GM11168 (cell line): ENCODE results near the gene TBX2.

Experiments used
- in situ Hi-C: fragments of 300-500 bp; cut with MboI; formaldehyde crosslinking; loops from one replicate; pipeline ENCODE4 v1.12.0; 2022; ENCODE audit warnings: low sequenced_read_pairs; ENCODE audit not compliant: unreplicated experiment

TBX2 gene

GRCh38 chr17:61384692-61385576, 14.7 kb upstream of the TBX2 start:
- in situ Hi-C loops: loop anchor here (25.0 kb wide), 1 partner anchor 673 kb away; no protein-coding TSS in a partner anchor

GRCh38 chr17:61385577-61386236, 13.9 kb upstream of the TBX2 start:
- in situ Hi-C loops: loop anchor here (25.0 kb wide), 1 partner anchor 673 kb away; no protein-coding TSS in a partner anchor

GRCh38 chr17:61386251-61386650, 13.4 kb upstream of the TBX2 start:
- in situ Hi-C loops: loop anchor here (25.0 kb wide), 1 partner anchor 674 kb away; no protein-coding TSS in a partner anchor

GRCh38 chr17:61387011-61387410, 12.6 kb upstream of the TBX2 start:
- in situ Hi-C loops: loop anchor here (25.0 kb wide), 1 partner anchor 675 kb away; no protein-coding TSS in a partner anchor

GRCh38 chr17:61387511-61388305, 11.9 kb upstream of the TBX2 start:
- in situ Hi-C loops: loop anchor here (25.0 kb wide), 1 partner anchor 675 kb away; no protein-coding TSS in a partner anchor

- in situ Hi-C loops: loop anchor here (25.0 kb wide), 1 partner anchor 676 kb away; no protein-coding TSS in a partner anchor
Observed at GRCh38 chr17:61388561-61389356, 10.9 kb upstream of the TBX2 start.

- in situ Hi-C loops: loop anchor here (25.0 kb wide), 1 partner anchor 678 kb away; no protein-coding TSS in a partner anchor
Observed at GRCh38 chr17:61389670-61390478, 9.8 kb upstream of the TBX2 start.

- in situ Hi-C loops: loop anchor here (25.0 kb wide), 1 partner anchor 678 kb away; no protein-coding TSS in a partner anchor
Observed at GRCh38 chr17:61390479-61390791, 9.2 kb upstream of the TBX2 start.

GRCh38 chr17:61391595-61392291, 7.9 kb upstream of the TBX2 start:
- in situ Hi-C loops: loop anchor here (25.0 kb wide), 1 partner anchor 679 kb away; no protein-coding TSS in a partner anchor

- in situ Hi-C loops: loop anchor here (25.0 kb wide), 1 partner anchor 680 kb away; no protein-coding TSS in a partner anchor
Observed at GRCh38 chr17:61392679-61393078, 7.0 kb upstream of the TBX2 start.

- in situ Hi-C loops: loop anchor here (25.0 kb wide), 1 partner anchor 681 kb away; no protein-coding TSS in a partner anchor
Observed at GRCh38 chr17:61393550-61393903, 6.1 kb upstream of the TBX2 start.

GRCh38 chr17:61393904-61394629, 5.6 kb upstream of the TBX2 start:
- in situ Hi-C loops: loop anchor here (25.0 kb wide), 1 partner anchor 682 kb away; no protein-coding TSS in a partner anchor

GRCh38 chr17:61394630-61395408, 4.8 kb upstream of the TBX2 start:
- in situ Hi-C loops: loop anchor here (25.0 kb wide), 1 partner anchor 683 kb away; no protein-coding TSS in a partner anchor

GRCh38 chr17:61395409-61395982, 4.1 kb upstream of the TBX2 start:
- in situ Hi-C loops: loop anchor here (25.0 kb wide), 1 partner anchor 683 kb away; no protein-coding TSS in a partner anchor

GRCh38 chr17:61395983-61396585, 3.6 kb upstream of the TBX2 start:
- in situ Hi-C loops: loop anchor here (25.0 kb wide), 1 partner anchor 684 kb away; no protein-coding TSS in a partner anchor
